GM11168 (cell line): Measurements from ENCODE around the gene GLRA2.

ENCODE experiments used
- in situ Hi-C: fragments of 300-500 bp; cut with MboI; formaldehyde crosslinking; loops from one replicate; pipeline ENCODE4 v1.12.0; 2022; ENCODE audit warnings: low sequenced_read_pairs; ENCODE audit not compliant: unreplicated experiment

The GLRA2 gene

DNA sequence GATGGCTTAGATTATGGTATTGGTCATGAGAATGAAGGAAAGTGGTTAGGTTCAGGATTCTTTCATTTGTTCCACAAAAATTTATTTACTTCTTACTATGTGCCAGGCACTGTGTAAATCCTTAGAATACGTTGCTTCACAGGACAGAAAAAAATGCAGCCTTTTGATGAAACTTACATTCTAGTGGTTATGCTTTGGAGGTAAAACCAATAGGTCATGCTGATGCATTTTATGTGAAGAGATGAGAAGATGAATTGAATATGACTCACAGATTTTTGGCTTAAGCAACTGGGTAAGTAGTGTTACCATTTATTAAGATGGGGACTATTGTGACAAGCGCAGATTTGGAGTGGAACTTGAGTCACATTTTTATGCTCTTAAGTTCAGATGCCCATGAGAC, 165.3 kb downstream of the GLRA2 start:
- in situ Hi-C loops, result no loop called here

DNA sequence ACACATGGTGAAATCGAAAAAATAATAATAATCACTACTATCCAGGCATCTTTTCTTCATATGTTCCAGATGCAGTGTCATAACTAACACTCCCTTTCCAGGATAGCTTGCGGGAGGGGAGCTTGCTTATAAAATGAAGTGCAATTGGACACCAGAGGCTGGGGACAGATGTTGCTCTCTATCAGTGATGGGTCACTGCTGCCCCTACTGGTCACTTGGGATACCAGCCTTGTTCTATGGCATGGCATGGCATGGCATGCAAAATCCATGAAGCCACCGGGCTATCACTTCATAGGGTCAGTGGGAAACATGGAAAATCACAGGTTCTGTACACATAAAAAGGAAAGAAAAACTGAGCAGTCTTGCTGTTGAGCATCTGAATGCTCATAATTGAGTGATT, 168.1 kb downstream of the GLRA2 start:
- in situ Hi-C loops, result no loop called here

- in situ Hi-C loops, result no loop called here
These were observed 169.5 kb downstream of the GLRA2 start for GRCh38 chrX:14698790-14699189.

- in situ Hi-C loops, result loop anchor here (25.0 kb wide), 1 partner anchor 614 kb away; no protein-coding TSS in a partner anchor
These were observed 171.6 kb downstream of the GLRA2 start for GRCh38 chrX:14700982-14701381.

- in situ Hi-C loops, result loop anchor here (25.0 kb wide), 1 partner anchor 615 kb away; no protein-coding TSS in a partner anchor
These were observed 172.8 kb downstream of the GLRA2 start for GRCh38 chrX:14702145-14702544.

- in situ Hi-C loops, result loop anchor here (25.0 kb wide), 1 partner anchor 625 kb away; no protein-coding TSS in a partner anchor
These were observed 182.8 kb downstream of the GLRA2 start for GRCh38 chrX:14712096-14712495.

DNA sequence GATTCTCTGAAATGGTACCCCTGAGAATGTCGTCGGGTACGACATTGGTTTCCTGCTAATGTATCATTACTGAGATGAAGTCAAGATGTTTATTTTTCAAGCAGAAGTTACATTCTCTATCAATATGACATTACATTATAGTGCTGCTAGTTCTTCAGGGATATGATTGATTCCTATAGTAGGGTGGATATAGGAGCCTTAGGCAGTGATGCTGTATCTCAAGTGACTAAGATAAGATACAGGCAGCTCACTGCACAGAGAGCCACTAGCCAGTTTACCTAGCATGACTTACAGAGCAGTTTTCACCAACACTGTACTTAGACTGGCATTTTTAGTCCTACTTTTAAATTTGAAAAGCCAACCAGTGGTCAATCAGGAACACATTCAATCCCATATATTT, 188.6 kb downstream of the GLRA2 start:
- in situ Hi-C loops, result loop anchor here (25.0 kb wide), 1 partner anchor 631 kb away; no protein-coding TSS in a partner anchor

- in situ Hi-C loops, result loop anchor here (25.0 kb wide), 1 partner anchor 631 kb away; no protein-coding TSS in a partner anchor
These were observed 189.1 kb downstream of the GLRA2 start for GRCh38 chrX:14718403-14718802.

- in situ Hi-C loops, result no loop called here
These were observed 199.7 kb downstream of the GLRA2 start for GRCh38 chrX:14729058-14729457.

- in situ Hi-C loops, result no loop called here
These were observed 209.3 kb downstream of the GLRA2 start for GRCh38 chrX:14738643-14739042.

DNA sequence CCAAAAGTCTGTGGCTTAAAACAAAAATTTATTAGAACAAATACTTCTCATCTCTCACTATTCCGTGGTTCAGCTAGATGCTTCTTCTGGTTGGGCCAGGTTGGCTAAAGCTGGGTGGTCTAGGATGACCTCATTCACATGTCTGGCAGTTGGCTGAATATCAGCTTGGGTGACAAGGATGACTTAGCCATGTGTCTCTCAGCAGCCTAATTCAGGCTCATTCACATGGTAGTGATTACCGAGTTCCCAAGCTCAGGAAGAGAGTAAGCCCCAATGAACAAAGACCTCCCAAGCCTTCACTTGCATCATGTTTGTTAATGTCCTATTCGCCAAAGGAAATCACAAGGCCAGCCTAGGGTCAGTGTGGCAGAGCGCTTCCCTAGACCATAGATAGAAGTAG, 224.1 kb downstream of the GLRA2 start:
- in situ Hi-C loops, result no loop called here

DNA sequence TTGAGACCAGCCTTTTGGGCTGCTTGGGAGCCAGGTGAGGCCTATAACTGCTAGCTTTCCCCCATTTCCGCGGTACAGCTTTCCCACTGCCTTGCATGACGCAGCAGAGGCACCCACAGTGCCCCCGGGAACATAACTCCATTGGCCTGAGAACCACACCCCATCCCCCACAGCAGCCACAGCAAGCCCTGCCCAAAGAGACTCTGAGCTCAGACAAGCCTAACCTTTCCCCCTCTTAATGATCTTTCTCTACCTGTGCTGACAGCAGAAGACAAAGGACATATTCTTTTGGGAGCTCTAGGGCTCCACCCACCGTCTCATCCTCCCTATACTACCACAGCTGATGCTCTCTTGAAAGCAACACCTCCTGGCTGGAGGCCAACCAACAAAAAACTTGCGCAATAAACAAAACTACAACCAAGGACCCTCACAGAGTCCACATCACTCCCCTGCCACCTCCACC, 228.7 kb downstream of the GLRA2 start:
- in situ Hi-C loops, result no loop called here

GRCh38 chrX:14775416-14775815, 246.1 kb downstream of the GLRA2 start:
- in situ Hi-C loops, result no loop called here

DNA sequence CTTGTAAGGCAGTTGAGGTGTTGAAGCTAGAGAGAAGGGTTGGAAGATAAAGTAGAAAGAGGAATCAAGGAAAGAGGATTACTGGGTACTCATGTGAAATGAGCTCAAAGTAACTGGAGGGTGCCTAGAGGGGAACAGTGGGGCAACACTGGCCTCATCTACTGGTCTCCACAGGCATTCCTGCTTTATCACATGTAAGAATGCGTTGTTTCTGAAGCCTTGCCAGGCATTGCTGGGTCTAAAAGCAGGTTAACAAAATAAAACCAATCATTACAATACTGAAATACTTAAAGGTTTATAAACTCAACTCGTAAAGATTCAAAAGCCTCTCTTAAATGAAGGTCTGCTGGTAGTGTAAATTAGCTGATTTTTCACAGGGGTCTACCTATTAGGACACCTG, 247.6 kb downstream of the GLRA2 start:
- in situ Hi-C loops, result no loop called here

DNA sequence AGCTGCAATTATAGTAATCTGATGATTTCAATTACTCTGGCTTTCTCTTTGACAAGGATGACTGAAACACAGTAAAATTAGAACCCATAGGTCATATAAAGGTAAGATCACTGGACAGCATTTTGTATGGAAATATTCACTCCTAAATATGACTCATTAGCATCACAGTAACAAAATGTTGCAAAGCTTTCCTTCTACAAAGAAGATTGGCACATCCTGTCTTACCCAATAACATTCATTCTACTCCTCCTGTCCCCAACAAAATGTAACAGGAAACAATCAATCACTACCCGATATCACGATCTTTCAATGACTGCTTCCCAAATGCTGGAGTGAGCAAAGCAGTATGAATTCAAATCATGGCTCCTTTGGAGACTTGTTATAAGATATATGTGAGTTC, 248.2 kb downstream of the GLRA2 start:
- in situ Hi-C loops, result no loop called here

- in situ Hi-C loops, result no loop called here
These were observed 250.2 kb downstream of the GLRA2 start for GRCh38 chrX:14779580-14779979.
